ENCODE results near the gene SLMAP.

Gene SLMAP

DNA sequence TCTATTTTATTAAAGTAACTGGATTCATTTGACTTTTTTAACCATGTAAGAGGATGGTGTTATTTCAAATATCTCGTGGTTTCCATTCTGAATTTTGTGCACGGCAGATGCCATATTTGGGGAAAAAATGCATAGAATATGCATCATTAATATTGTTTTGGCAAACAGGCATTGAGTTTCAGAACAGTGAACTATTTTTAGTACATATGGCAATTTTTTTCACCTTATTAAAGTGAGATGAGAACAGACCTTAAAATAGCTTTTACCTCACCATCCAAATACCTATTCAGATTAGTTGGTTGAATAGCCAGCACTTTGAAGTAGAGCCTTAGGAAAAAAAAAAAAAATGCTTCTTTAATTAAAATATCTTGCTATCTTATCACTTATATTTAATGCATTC is 134.8 kb downstream of the SLMAP start:
- DNase-seq (ENCODE audit: low read depth in 2 of 2), result no peak

DNA sequence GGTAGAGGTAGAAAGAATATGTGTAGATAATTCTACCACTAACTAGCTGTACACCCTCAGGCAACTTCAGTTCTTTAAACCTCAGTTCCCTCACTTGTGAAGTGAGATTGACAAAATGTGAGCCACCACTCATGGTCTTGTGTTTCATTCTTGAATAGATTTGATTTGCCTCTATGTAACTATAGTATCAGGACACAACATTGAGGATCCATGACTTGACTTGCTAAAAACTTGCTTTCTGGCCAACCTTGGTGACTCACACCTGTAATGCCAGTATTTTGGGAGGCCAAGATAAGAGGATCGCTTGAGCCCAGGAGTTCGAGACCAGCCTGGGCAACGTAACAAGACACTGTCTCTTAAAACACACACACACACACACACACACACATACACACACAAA is 136.3 kb downstream of the SLMAP start:
- DNase-seq (ENCODE audit: low read depth in 2 of 2), result no peak

DNA sequence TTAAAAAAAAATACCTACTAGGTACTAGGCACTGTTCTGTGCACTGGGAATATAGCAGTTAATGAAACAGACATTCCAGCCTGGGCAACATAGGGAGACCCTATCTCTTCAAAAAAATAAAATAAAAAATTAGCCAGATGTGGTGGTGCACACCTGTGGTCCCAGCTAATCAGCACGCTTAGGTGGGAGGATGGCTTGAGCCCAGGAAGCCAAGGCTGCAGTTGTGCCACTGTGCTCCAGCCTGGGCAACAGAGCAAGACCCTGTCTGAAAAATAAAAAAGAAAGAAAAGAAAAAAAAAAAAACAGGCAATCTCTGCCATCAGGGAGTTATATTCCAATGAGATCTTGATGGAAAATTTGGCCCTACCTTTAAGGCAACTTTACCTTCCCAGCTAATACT is 137.0 kb downstream of the SLMAP start:
- DNase-seq (ENCODE audit: low read depth in 2 of 2), result no peak

DNA sequence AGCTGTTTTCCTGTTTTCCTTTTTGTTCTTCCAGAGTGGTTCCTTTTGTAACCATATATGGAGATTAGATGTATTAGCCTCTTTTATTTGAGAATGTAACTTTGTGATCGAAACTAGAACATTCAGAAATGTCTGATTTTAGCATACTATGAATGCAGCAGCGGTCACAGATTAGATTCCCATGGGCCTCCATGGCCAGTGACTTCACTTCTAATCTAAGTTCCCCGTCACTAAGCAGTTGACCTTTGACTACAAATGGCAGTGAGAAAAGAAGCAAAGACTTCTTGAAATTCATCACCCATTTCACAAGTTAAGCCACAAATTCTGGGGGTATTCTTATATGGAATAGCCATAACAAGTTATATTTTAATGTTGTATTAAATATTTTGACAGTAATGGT is 137.6 kb downstream of the SLMAP start:
- no peak for DNase-seq (ENCODE audit: low read depth in 2 of 2)

DNA sequence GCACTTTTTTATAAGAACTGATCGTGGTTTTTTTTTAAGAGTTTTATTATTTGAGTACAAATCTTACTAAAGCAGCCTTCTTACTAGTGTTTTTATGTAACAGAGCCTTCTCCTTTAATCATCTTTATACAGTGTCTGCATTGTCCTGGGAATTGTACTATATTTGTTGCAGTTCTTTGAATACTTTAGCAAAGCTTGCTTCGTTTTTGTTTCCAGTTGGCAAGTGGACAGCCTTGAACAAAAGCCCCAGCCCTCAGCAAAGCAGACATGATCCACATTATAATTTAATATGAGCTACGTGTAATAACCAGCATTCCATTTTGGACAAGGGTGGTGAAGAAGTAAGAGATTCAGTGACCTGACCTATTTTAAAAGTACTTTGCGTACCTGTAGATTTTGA is 139.9 kb downstream of the SLMAP start:
- DNase-seq (ENCODE audit: low read depth in 2 of 2), result no peak

DNA sequence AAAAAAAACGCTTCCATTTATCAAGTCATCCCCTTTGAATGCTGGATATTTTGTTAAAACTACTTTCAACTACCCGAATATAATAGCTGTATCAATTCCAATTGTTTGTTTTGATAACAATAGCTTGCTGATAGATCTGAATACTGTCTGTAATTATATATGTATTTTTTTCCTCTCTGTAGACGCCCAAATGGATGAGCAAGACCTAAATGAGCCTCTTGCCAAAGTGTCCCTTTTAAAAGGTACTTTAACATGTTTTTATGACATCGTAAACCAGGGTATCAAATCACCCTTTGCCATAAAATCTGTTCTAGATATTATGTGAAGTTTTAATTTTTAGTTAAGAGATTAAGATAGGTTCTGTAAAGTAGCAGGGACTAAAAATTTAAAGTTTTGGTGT is 140.6 kb downstream of the SLMAP start:
- DNase-seq (ENCODE audit: low read depth in 2 of 2), result no peak

DNA sequence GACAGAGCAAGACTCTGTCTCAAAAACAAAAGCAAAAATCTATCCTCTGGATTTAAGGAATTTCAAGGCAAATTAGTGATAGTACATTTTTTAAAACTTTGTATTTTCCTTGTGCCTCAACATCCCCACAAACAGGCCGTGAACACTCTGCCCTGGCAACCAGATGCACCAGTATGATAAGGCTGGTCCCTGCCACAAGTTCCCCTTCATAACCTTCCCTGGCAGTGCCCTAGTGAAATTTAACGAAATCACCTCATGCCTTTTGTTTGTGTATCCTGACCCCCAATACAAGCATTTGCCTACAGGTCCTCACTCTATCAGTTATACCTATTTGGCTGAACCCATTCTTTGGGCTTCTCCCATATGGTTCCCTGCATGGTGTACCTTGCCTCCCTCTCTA is 144.7 kb downstream of the SLMAP start:
- no peak for DNase-seq (ENCODE audit: low read depth in 2 of 2)

DNA sequence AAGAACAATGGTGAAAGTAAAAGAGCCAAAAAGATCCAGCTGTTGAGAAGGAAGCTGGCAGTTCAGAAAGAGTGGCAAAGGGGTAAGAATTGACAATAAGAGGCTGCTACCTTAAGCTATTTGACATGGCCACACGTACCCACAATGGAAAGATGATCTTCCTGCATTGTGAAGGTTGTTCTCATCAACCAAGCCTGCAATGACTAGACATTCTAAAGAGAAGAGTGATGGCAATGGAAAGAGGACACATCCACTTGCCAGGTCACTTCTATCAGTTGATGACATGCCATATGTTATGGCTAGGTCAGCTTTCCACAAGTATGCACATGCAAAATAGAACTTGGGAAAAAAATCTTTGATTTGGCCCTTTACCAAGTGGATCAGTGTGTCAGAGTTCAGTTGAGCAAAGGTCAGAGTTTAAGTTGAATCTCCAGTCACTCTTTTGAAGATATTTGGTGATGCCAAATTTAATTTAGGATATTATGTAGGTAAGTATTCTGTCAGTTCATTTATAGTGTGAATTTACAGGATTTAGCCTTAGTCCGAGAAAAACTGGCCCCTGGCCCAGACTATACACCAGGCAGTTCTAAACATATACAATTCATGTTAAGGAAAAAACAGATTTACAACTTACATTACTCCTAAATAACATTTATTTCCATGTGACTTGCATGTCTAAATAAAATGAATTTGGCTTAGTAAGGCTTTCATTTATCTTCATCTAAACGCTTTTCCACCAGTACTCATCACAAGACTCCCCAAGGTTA is 147.2 kb downstream of the SLMAP start:
- no peak for DNase-seq (ENCODE audit: low read depth in 2 of 2)

DNA sequence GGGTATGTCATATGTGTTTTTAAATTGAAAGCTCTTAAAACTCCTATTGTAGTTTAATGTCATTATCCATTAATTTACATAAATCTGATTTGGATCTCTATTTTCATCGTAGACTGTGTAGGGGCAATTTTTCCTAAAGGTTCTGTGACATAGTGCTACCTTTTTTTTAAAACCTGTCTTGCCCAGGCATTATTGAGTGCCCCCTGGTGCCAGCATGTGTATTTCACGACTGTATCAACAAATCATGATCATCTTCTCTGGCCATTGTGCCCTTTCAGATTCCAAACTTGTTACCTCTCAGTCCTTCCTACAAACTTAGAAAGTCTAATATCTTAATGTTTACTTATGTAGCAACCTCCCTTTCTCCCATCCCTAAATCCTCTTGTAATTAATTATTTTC is 154.9 kb downstream of the SLMAP start:
- peak in 1 of 2 experiments; percentile 7 for DNase-seq (ENCODE audit: low read depth in 2 of 2)

DNA sequence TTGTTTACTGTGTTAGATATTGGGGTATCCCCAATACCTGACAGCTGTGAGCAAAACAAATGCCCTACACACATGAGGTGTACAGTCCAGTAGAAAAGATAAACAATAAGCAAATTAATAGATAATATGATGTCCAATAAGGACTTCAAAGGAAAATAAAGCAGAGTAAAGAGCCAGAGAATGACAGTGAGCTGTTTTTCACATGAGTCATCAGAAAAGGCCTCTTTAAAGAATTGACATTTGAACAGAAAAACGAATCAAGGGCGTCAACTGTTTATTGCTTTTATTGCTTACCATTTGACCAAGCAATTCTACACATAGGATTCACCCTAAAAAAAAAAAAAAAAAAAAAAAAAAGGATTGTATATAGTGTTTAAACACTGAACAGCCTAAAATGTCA is 155.5 kb downstream of the SLMAP start:
- no peak for DNase-seq (ENCODE audit: low read depth in 2 of 2)

DNA sequence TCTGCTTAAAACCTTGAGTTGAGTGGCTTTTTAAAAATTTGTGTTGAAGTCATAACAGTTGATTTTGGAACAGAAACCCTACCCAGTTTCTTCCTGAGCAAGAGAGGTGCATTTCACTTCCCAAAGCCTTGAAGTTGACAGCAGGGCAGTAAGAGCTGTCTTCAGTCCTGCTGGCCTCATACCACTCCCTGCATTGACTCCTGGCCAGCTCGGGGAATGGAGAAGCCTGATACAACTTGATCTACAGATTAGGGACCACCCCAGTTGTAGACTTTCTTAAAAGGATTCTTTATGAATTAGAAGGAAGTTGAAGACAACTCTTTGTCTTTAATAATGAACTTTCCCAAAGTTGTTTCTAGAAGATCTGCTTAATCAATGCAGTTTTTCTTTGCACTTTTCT is 161.5 kb downstream of the SLMAP start:
- DNase-seq (ENCODE audit: low read depth in 2 of 2), result no peak

DNA sequence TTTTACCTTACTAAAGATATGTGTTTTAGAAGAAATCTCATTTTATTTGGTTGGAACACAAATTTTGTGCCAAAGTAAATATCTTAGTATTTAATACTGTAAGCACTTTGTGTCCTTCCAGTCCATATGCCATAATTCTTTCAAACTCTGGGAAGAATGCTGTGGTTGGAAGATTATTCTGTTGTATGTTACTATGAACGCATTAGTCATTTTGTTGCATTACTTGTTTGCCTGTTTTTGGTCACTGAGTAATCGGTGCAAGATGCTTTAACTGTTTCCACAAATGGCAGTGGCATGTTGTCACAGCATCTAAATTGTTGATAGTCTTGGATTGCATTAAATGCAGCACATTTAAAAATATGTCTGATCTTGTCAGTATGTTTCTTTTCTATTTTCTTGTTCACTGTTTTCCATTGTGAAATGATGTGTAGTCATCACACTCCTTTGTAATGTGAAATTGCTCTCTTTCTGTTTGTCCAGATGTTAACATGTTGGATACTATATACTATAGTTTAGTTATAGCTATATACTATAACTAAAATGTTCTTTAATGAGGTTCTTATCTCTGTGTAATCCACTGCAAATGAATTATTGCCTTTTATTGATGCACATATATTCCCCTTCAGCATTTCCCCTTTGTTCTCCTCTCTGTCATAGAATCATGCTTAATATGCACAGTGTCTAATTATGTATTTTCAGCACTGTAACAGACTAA is 162.2 kb downstream of the SLMAP start:
- no peak for DNase-seq (ENCODE audit: low read depth in 2 of 2)

DNA sequence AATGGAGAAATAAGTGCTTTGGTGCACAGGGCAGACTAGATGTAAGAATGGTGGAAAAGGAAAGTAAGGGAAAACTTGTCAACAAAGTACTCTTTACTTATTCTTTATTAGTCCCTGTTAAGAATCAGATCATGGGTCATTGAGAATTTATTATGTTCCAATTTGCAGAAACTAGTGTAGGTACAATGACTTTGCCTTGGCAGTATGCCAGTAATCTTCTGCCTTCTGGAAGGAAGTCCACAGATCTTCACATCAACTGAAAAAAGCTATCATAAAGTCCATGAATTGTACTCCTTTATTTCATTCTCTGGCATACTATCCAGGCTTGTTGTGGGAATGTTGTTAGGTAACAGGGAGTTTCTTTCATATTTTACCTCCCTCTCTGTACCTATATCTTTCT is 163.9 kb downstream of the SLMAP start:
- no peak for DNase-seq (ENCODE audit: low read depth in 2 of 2)

DNA sequence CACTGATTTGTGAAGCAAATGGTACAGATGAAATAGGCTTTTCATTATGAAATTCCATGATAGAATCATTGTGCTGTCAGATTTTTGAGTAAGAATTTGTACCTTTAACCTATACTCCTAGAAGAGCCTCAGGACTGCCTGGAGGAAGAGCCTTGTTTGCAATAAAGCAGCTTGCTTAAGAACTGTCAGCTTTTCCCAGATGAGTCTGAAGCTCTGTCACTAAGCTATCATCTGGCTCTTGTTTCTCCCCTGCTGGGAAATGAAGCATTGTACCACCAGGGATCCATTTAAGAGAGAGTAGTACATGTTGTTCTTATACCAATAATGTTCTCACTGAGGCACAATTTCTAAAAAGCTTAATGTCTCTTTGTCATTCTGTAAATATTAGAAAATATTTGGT is 167.0 kb downstream of the SLMAP start:
- DNase-seq (ENCODE audit: low read depth in 2 of 2), result no peak

DNA sequence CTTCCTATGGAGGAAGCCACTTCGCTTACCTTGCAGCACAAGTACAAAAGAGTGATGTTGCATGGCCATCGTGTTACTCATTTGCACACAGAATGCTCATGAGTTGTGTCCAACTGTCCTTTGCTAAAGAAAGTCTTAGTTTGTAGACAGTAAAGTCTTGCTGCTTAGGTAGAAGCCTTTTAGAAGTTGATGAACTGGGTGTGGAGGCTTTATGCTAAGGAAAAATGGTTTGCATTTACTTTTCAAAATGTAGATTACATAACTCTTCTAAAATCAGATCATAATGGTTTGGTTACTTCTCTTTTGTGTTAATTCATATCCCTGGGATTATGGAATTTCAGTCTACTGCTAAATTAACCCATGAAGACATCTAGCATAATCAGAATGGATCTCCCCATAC is 167.6 kb downstream of the SLMAP start:
- no peak for DNase-seq (ENCODE audit: low read depth in 2 of 2)

DNA sequence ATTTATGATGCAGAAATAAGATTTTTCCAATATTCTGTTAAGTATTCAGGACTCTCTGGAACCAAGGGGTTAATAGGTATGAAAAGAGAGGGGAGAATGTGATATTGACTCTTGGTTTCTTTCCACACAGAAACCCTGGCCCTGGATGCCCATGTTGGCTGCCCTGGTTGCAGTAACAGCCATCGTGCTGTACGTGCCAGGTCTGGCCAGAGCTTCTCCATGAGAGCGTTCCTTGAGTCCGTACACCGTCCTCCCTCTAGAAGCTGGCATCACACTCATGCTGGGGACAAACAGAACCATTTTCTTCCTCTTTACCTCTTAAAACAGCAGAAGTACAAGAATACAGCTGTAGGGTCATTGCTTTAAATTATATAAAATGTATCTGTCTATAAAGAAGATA is 171.1 kb downstream of the SLMAP start:
- no peak for DNase-seq (ENCODE audit: low read depth in 2 of 2)

DNA sequence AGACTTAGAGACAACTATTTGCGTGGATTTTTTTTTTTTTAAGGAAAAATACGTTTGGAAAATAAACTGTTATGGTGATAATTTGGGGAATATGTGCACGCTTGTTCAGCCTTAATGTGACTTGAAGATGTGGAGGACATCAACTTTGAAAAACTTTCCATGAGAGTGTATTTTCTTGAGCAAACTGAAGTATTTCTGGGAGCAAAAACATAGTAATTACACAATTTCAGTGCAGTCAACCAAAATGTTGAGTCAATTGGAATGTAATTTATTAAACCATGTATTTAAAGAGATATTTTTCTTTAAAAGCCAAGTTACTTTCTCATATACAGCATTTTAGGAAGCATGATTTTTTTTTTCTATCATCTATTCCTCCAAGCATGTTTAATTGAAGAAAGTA is 171.8 kb downstream of the SLMAP start:
- DNase-seq (ENCODE audit: low read depth in 2 of 2), result no peak

DNA sequence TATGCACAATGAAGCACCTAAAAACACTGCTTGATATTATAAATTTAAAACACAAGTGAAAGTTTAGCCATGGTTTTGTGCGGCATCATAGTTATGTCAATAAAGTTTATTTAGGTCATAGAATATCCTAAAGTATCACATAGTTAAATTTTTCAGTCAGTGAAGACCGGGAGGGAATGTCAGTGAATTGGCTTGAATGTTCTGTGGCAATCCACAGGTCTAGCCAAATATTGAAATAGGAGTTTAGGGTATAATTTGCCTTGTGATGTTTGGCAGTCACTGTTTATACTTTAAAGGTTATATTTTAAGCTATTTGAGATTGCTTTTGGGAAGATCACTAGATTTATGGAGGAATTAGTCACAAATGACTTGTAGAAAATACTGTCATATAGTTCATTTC is 172.4 kb downstream of the SLMAP start:
- DNase-seq (ENCODE audit: low read depth in 2 of 2), result no peak

DNA sequence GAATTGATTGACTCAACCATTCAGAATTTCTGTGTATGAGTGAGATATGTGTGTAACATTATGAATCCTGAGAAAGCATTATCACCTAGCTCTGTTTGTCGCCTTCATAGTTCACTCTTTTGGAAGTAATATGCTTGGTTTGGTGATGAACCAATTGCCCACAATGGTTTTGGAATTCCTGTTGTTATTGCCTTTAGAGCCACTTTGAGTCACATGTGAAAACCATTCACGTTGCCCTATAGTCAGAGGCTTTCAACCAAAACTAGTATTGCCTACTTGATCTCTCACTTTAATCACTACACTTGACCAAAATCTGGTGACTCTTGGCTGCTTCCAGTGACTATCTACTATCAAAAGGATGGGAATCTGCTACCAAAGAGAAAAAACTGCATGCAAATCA is 173.9 kb downstream of the SLMAP start:
- DNase-seq (ENCODE audit: low read depth in 2 of 2), result no peak

DNA sequence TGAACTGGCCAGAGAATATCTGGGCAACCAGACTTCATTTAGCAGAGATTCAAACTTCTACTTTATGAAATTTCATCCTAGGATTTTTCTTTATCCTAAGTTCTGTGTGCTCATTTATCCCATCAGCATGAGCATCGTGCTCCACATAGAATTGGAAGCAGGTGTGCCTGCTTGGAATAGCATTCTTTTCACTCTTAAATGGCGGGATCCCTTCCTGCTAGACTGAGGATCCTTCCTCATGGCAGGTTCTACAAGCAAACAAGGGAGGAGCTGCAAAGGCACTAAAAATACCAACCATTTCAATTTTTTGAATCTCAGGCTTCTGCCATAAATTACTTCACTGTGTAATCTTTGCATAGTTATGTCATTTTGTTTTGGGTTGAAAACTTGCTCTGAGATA is 177.5 kb downstream of the SLMAP start:
- DNase-seq (ENCODE audit: low read depth in 2 of 2), result no peak

DNA sequence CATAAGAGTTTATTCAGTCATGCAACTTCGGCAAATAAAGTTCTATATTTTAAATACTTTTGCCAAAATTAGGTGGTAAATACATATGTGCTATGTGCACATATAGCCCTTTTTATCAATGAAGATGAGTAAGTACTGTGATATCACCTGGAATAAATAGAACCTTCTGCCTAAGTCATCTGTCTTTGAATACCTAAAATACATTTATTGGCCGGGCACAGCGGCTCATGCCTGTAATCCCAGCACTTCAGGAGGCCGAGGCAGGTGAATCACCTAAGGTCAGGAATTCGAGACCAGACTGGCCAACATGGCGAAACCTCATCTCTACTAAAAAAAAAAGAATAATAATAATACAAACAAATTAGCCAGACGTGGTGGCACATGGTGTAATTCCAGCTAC is 178.3 kb downstream of the SLMAP start:
- DNase-seq (ENCODE audit: low read depth in 2 of 2), result no peak

DNA sequence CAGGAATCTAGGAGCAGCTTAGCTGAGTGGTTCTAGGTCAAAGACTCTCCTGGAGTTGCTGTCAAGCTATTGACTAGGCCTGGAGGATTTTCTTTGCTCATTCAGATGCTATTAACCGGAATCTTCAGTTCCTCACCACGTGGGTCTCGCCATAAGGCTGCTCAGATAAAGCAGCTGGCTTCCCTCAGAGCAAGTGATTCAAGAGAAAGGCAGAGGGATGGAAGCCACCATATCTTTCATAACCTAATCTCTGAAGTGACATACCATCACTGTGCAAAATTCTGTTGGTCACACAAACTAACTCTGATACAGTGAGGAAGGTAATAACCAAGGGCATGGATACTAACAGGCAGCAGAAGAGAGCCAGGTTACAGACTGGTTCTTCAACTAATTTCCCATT is 179.4 kb downstream of the SLMAP start:
- no peak for DNase-seq (ENCODE audit: low read depth in 2 of 2)

DNA sequence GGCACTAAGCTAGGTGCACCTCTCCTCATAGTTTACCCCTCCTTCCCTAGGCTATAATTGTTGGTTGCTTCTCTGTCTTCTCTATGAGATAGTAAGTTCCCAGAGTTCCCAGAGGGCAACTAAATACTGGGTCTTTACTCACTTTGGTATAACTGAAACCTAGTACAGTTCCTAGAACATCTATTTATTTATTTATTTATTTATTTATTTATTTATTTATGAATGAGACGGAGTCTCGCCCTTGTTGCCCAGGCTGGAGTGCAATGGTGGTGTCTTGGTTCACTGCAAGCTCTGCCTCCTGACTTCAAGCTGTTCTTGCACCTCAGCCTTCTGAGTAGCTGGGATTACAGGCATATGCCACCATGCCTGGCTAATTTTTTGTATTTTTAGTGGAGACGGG is 181.0 kb downstream of the SLMAP start:
- DNase-seq (ENCODE audit: low read depth in 2 of 2), result no peak

DNA sequence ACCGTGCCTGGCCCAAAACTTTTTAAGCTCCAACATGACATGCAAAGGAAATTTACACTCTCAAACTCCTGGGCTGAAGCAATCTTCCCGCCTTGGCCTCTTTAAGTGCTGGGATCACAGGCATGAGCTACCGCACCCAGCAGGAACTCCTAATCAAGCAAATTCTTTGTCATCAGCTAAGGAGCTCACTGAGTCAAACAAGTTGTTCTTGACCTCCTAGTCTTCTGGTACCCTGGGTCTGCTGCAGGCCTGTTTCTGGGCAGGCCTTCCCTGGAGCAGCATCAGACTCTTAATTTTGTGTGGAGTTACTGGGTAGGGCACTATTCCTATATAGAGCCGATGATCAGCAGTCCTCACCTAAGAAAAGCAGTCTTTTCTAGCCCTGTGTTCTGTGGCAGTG is 183.7 kb downstream of the SLMAP start:
- DNase-seq (ENCODE audit: low read depth in 2 of 2), result no peak
